CMK (cell line): Measurements from ENCODE around the gene CDNF.
"Not testable (repeated sequence)": the region's sequence is repeated elsewhere in the genome, so short reads cannot be mapped to it uniquely, and the experiment has no call there.

Experiments
- DNase-seq: peaks from one replicate; pipeline ENCODE4 v3.0.0-alpha.2; 2010; ENCODE audit warnings: low read depth

CDNF gene

GRCh38 chr10:14837757-14838581 is at the start of gene CDNF, which contains the start of the genes HSPA14 and MSANTD7:
Gene CDNF (minus strand): TSS chr10:14838037. CDS start chr10:14837946, 91 bp downstream.
Gene HSPA14 (plus strand): TSS chr10:14838306. CDS start chr10:14838403, 97 bp downstream.
Gene MSANTD7 (plus strand): TSS chr10:14838306. CDS start chr10:14842285, 3,979 bp downstream.
- peak; percentile 96 for DNase-seq

DNA sequence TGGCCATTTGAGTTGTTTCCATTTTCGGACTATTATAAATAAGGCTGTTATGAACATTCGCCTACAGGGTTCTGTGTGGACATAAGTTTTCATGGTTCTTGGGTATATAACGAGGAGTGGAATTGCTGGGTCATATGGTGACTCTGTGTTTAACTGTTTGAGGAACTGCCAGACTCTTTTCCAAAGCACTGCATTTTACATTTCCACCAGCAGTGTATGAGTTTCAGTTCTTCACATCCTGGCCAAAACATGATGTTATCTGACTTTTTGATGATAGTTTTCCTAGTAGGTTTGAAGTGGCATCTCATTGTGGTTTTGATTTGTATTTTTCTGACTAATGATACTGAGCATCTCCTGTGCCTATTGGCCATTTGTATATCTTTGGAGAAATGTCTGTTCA is 46.2 kb upstream of the CDNF start:
- DNase-seq = no peak

- no peak for DNase-seq
These were observed 42.4 kb upstream of the CDNF start for GRCh38 chr10:14880229-14880628.

GRCh38 chr10:14879928-14880193 is 42.0 kb upstream of the CDNF start:
- DNase-seq = no peak

- DNase-seq = no peak
These were observed 41.5 kb upstream of the CDNF start for GRCh38 chr10:14879124-14879927.

GRCh38 chr10:14878266-14879123 is 40.7 kb upstream of the CDNF start, which contains the start of gene SUV39H2:
Gene SUV39H2 (plus strand): TSS chr10:14878866. CDS start chr10:14878889, 23 bp downstream.
- DNase-seq = peak; percentile 71

GRCh38 chr10:14876764-14877163 is 38.9 kb upstream of the CDNF start:
- no peak for DNase-seq

GRCh38 chr10:14875941-14876340 is 38.1 kb upstream of the CDNF start:
- no peak for DNase-seq

GRCh38 chr10:14873090-14873760 is 35.4 kb upstream of the CDNF start:
- DNase-seq = no peak

DNA sequence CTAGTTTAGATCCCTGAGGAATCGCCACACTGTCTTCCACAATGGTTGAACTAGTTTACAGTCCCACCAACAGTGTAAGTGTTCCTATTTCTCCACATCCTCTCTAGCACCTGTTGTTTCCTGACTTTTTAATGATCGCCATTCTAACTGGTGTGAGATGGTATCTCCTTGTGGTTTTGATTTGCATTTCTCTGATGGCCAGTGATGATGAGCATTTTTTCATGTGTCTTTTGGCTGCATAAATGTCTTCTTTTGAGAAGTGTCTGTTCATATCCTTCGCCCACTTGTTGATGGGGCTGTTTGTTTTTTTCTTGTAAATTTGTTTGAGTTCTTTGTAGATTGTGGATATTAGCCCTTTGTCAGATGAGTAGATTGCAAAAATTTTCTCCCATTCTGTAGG is 27.0 kb upstream of the CDNF start:
- not testable (repeated sequence) for DNase-seq

DNA sequence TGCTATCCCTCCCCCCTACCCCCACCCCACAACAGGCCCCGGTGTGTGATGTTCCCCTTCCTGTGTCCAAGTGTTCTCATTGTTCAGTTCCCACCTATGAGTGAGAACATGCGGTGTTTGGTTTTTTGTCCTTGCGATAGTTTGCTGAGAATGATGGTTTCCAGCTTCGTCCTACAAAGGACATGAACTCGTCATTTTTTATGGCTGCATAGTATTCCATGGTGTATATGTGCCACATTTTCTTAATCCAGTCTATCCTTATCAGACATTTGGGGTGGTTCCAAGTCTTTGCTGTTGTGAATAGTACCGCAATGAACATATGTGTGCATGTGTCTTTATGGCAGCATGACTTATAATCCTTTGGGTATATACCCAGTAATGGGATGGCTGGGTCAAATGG is 26.6 kb upstream of the CDNF start:
- not testable (repeated sequence) for DNase-seq

- DNase-seq = no peak
These were observed 23.0 kb upstream of the CDNF start for GRCh38 chr10:14860791-14861190.

DNA sequence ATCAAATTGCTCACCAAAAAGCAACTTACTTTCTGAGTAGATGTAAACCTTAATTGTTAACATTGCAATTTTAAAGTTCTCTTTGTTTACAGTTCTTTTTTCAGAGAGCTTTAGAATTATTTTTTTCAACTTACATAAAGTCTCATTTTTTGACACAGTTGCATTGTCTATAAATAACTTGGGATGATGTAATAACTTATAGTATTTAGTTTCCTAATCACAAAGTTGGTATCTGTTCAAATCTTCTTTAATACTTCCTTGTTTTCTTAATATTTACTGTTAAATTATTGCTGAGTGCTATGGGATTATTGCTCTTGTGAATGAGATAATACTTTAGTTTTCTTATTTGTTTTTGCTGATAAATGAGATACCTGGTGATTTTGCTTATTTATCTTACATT is 21.9 kb upstream of the CDNF start:
- no peak for DNase-seq

- DNase-seq = no peak
These were observed 21.2 kb upstream of the CDNF start for GRCh38 chr10:14859043-14859442.

DNA sequence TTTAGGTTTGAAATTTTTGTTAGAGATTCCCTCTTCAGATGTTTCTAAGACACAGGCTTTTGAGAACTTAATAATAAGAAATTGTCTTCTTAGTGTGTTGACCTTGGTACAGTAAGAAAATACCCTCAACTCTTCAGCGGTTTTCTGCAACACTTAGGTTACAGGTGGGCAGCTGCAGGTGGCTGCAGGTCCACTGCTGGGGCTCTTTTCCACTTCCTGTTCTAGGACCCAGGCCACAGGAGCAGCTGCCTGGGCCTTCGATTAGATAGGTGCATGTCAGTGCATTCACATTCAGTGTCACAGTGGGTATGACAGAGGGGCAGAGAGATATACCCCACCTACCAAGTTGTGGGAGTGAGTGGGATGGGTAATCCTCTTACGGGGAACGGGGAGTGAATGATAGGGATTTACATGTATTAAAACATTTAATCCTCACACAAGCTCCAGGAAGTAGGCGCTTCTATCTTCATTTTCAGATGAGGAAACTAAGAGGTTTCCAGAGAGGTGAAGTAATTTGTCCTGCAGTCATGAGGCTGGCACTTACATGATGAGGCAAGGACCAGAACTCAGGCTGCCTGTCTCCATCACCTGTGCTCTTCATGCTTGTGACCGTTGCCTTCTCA is 20.6 kb upstream of the CDNF start:
- DNase-seq = no peak

DNA sequence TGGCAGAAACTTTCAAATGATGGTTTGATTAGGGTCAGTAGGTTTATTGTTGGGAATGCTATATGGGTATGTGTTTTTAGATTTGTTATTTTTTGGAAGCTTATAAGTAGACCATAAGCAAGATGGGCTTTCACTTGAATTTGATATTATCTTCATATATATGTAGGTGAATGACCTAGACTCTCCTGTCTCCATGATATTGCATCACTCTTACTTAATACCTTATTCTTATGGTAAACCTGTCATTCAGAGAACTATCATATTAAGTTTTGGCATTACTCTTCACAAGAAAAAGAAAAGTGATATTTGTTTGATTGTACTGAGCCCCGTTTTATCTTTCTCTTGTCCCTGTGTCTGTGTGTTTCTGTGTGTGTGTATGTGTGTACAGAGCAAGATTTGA is 17.6 kb upstream of the CDNF start:
- DNase-seq = no peak

GRCh38 chr10:14852236-14852635 is 14.4 kb upstream of the CDNF start:
- DNase-seq = no peak

DNA sequence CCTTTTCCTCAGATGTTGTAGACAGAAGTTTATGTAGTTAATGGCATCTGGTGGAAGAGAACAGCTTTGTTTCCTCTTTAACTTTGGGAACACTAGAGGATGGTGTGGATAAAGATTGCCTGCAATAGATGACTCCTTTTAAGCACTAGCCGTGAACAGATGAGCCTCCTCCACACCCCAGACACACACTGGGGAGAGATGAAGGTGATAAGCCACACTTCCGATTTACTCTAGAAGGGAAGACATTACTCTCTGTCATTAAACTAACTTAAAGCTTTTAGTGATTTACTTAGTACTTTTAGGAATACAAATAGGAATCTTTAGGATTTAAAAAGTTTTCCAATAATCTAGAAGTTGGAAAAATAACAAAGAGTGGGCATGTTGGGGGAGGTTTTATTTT is 7.1 kb upstream of the CDNF start:
- DNase-seq = no peak

DNA sequence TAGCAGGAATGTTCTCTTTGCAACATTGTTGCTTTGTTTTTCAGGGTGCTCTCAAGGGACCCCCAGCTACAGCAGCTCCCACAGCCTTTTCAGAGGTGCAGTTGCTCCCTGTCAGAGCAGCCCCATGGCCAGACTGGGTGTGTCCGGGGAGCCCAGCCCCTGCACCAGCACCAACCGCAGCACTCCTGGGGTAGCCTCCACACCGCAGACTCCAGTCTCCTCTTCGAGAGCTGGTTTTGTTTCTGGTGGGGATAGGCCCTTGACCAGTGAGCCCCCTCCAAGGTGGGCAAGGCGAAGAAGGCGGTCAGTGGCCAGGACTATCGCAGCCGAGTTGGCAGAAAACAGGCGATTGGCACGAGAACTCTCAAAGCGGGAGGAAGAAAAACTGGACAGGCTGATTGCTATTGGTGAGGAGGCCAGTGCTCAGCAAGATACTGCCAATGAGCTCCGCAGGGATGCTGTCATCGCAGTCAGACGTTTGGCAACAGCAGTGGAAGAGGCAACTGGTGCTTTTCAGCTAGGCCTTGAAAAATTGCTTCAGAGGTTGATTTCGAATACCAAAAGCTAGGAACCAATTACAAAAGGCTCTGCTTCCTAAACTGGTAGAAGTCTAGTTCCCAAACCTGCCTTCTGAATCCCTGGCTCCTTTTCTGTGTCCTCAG is 5.6 kb upstream of the CDNF start:
- no peak for DNase-seq

- DNase-seq = no peak
These were observed 2.3 kb upstream of the CDNF start for GRCh38 chr10:14840178-14840577.

DNA sequence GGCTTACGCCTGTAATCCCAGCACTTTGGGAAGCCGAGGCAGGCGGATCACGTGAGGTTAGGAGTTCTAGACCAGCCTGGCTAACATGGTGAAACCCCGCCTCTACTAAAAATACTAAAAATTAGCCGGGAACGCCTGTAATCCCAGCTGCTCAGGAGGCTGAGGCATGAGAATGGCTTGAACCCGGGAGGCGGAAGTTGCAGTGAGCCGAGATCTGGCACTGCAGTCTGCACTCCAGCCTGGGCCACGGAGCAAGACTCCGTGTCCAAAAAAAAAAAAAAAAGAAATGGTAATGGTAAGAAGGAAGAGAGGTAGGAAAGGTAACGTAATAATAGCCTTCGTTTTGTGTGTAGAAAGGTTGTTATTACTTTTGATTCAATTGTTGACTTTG is 1.5 kb upstream of the CDNF start:
- no peak for DNase-seq
